ENCODE results near the gene COL4A4.

COL4A4 gene

GRCh38 chr2:227161947-227162346 is 2.1 kb downstream of the COL4A4 start:
- no peak for DNase-seq (ENCODE audit: low read depth)

- no peak for DNase-seq (ENCODE audit: low read depth)
Observed at GRCh38 chr2:227160164-227160563, 3.8 kb downstream of the COL4A4 start.

- DNase-seq (ENCODE audit: low read depth) = no peak
Observed at GRCh38 chr2:227154986-227155774, 8.8 kb downstream of the COL4A4 start.

DNA sequence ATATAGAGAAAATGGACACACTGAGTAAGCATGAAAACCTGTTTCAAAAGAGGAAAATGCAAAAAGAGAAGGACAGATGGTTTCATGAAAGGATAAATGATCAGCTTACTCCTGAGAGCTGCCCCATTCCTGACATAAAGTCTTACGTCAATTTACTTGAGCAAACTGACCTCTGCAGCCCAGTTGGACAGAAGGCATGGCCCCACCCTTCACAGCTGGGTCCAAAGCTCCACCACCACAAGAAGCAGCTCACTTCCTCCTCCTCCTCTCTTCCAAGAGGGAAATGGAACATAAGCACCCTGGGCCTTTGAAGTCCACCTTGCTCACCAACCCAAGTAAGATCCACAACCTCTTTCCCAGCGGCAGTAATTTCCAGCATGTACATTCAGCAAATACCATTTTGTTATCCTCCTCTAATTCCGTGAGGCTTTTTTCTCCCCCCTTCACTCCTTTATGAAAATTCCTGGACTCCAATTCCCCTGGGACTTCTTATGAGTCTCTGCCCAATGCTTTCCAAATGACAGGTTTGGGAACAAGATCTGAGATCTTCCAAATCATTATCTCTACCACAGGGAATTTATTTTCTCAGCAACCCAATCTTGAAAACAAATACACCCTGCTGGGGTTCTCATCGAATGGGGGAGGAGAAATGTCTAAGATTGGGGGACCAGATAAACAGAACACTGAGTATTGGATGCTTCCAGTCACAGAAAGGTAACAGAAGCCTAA is 10.1 kb downstream of the COL4A4 start:
- DNase-seq (ENCODE audit: low read depth) = no peak

DNA sequence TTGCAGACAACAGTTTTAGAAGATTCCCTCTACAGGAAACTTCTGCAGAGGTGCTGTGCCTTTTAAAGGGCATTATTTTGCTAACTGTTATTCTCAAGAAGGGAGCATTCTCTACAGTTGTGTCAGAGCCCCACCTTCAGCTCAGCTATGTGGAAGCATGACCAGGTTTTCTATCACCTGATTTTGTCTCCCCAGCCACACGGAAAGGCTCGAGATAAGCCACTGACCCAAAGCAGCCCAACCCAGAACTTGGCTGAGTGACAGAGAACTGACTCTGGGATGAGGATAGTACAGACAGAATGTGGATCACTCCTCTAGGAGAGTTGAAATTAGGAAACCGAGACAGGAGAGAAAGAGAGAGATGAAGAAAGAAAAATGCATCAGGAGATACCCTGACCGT is 10.7 kb downstream of the COL4A4 start:
- no peak for DNase-seq (ENCODE audit: low read depth)

DNA sequence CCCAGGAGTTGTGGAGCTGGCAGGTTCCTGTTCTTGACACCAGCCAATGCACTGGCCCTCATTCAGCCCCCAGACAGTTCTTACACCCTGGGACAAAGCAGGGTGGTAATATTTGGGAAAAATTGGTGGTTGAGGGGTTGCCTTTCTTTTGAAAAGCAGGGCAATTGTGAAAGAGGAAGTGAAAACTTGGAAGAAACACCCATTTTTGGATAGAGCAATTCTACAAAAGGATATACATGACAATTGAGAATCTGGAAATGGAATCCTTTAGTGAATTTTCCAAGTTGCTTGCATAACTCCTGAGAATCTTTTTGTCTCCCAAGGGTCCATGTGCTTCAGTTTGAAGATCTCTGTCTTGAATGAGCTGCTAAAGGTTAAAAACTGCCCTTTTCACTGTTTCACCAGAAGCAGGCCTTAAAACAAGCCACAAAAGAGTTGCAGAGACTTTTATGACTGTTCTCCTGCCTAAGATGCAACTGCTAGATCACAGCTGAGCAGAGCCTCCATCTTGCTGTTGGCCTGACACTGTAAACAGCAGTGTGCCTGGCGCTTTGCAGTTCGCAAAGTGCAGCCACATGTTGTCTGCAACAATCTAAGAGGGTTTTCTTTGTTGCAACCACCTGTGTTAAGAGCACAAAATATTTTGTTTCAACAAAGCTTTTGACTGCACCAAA is 11.8 kb downstream of the COL4A4 start:
- DNase-seq (ENCODE audit: low read depth) = no peak

- DNase-seq (ENCODE audit: low read depth) = no peak
Observed at GRCh38 chr2:227150222-227150936, 13.6 kb downstream of the COL4A4 start.

DNA sequence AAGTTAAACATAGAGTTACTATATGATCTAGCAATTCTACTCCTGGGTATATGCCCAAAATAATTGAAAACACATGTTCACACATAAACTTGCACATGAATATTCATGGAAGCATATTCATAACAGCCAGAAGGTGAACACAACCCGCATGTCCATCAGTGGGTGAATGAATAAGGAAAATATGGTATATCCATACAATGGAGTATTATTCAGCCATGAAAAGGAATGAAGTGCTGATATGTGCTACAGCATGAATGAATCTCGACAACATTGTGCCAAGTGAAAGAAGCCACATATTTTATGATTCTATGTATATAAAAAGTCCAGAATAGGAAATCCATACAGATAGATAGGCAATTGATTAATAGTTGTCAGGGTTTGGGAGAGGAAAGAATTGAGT is 15.9 kb downstream of the COL4A4 start:
- no peak for DNase-seq (ENCODE audit: low read depth)

- DNase-seq (ENCODE audit: low read depth) = no peak
Observed at GRCh38 chr2:227147023-227147422, 17.0 kb downstream of the COL4A4 start.

DNA sequence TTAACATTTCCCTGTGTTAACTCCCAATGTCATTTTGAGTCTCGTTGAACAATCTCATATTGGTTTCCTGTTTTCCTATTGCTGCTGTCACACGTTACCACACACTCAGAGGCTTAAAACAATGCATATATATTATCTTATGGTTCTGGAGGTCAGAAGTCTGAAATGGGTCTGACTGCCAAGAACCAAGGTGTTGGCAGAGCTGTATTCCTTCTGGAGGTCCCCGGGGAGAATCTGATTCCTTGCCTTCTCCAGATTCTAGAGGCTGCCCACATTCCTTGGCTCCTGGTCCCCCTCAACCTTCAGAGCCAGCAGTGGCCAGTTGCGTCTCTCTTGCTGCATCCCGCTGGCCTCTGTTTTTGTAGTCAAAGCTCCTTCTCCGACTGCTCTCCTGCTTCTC is 17.5 kb downstream of the COL4A4 start:
- DNase-seq (ENCODE audit: low read depth) = no peak

DNA sequence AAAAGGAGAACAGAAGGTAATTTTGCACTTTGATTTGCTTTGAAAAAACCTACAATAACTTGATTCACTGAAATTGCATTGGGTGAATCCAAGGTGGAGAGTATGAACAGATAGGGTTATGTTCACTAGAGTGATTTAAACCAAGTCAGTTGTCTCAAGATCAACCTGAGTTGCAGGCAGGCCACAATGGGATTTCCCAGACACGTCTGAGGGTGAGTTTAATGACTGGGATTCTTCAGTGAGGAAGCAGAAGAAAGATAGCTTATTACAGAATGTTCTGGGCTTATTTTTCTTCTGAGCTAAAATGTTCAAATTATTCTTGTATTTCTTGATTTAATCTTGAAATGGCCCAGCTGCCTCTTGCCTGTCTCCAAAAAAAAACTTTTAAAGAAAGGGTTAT is 20.1 kb downstream of the COL4A4 start:
- DNase-seq (ENCODE audit: low read depth) = no peak

DNA sequence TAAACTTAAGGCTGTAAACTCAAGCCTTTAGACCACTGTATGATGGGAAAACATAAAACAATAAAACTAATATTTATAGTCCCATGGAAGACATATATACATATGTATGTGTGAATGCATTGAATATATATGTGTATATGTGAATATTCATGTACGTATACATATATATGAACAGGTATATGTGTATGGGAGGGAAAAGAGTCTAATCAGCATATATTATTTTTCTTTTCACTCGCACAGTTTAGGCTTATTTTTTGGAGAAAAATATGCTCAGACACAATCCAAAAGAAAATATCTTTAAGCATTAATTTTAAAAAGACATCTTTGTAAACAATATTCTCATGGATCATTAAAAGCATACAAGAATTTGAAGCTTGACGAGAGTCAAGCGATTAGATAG is 22.7 kb downstream of the COL4A4 start:
- no peak for DNase-seq (ENCODE audit: low read depth)

DNA sequence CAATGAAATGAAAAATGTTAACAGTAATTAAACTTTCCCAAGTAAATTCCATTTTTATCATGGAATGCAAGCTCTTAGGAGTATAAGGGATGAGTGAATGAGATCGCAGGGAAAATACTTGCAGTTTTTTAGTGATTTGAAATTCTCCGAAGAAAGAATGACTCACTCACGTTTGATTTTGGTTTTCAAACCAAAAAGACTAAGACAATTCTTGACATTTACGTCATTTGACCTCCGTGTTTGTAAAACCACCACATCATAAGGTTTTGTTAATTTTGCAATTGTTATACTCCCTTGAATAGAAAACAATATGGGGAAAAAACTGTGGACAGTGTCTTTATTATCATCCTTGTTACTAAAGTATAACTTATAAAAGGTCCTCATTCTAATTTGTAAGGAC is 29.4 kb downstream of the COL4A4 start:
- DNase-seq (ENCODE audit: low read depth) = no peak

GRCh38 chr2:227132986-227133385 is 31.0 kb downstream of the COL4A4 start:
- DNase-seq (ENCODE audit: low read depth) = no peak

- no peak for DNase-seq (ENCODE audit: low read depth)
Observed at GRCh38 chr2:227130636-227131035, 33.4 kb downstream of the COL4A4 start.

DNA sequence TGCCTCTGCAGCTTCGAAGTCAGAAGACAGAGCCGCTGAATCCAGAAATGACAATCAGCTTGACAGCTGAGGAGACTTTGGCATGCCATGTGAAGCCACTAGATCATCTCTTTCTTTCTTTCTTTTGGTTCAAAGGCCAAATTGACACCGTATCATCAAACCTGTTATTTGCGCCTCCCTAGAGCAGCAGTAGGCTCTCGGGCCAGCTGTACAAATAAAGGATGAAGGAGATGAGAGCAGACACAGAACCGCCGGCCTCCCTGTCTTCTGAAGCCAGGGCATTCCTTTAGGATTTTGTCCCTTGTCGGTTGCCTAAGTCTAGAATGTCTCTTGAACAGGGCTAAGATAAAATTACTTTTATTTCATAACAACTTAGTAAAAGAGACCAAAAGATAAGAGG is 36.8 kb downstream of the COL4A4 start:
- DNase-seq (ENCODE audit: low read depth) = no peak

DNA sequence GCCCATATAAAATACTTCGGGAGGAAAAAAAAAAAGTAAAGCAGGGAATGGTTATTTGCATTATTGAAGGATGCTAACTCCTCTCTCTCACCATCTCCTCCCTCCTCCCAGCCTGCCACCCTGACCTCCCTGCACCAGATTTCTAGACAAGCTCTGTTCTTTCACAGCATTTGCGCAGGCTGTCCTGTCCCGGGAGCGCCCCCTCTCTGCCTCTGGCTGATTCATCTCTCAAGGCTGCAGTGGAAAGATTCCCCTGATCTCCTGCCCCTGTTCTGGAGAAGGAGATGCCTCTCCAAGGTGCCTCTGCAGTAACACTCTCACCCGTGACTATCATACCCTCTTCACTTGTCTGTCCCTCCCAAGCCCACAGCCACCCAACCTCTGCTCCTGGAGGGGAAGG is 38.5 kb downstream of the COL4A4 start:
- no peak for DNase-seq (ENCODE audit: low read depth)

DNA sequence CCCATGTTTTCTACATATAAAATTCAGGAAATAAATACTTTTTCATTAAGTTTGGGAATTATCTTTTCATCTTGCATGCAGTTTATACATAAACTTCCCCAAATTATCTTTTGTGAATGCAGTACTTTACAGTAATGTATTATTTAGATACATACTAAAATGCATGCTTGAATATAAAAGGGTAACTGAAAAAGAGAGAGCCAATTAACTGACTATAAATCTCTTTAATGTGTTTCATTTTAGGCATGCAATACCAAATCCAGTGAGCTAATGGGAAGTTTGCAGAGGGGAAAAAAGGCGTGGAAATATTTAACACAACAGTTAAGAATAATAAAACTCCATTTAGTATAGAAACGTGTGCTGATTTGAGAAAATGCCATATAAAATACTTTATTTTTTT is 39.2 kb downstream of the COL4A4 start:
- DNase-seq (ENCODE audit: low read depth) = no peak

DNA sequence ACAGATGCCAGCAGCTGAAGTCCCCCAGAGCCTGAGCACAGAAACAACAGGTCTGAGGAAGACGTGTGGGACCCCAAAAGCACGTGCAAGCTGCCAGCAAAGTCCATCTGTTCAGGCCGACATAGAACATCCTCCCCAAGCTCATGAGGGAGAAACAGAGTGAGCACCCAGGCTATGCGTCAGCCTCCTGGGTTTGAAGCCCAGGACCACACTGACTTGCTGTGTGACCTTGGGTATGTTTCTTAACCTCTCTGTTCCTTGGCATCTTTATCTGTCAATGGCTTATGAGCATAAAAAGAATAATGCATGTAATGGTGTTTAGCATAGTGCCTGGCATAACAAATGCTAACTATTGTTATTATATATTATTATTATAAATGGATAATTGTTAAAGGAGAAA is 40.3 kb downstream of the COL4A4 start:
- no peak for DNase-seq (ENCODE audit: low read depth)

DNA sequence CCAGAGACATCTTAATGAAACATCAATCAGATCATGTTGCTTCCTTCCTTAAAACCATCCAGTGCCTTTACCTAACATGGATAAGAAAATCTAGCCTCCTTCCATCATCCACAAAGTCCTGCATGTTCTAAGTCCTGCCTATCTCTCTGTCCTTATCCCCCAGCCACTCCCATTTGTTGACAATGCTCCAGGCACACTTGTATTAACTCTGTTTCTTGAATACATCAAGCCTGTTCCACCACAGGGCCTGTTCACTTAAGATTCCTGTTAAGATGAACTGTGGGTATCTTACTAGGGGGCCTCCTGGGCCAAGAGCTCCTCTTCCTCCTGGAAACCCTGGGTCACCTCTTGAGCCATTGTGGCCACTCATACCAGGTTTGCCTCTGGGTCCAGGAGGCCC is 45.7 kb downstream of the COL4A4 start:
- no peak for DNase-seq (ENCODE audit: low read depth)

- no peak for DNase-seq (ENCODE audit: low read depth)
Observed at GRCh38 chr2:227117852-227118251, 46.2 kb downstream of the COL4A4 start.

DNA sequence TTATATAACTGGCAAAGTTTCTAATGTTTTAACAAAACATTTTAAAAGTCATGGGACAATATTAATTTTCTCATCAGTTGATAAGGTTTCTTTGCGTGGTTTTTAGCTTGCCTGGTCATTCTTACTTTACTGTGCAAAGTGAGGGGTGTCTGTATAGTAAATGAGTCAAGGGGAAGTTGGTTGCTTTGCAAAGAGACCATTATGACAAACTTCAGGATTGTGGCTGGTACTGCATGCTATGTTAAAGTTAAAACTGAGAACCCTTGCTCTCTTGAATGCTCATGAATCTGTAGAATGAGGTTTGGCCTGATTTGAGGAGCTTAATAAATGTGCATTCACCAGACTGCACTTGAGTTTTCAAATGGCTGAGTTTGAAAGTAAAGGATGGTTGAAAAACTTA is 47.0 kb downstream of the COL4A4 start:
- DNase-seq (ENCODE audit: low read depth) = no peak

DNA sequence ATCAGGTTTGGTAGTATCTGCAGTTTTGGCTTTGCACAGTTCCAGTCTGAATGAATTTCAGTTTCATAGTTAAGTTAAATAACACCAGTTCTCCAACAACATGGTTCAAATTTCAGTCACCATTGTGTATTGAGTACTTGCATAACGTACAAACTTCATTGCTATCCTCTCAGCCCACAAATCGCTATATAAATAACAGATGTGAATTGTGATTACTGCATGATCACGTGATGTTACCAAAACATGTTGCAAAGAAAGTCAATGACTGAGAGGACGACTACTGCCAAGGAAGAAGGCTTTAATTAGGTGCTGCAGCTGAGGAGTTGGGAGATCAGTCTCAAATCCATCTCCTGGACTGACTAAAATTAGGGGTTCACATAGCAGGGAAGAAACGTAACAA is 48.2 kb downstream of the COL4A4 start:
- no peak for DNase-seq (ENCODE audit: low read depth)

Measured in activated T-helper 1 cell treated with Interleukin-2 at 50 U/mL for 16 hours (primary cell).